ENCODE results near the gene SDK1.

- TF ChIP-seq CTCF (IDR thresholded peaks at IDR 0.05; ENCODE audit: extremely low read depth in 1 of 2, insufficient read depth in 1 of 2, low read depth in 1 of 2, low read length in 2 of 2) (no peak), POLR2A (IDR thresholded peaks at IDR 0.05; ENCODE audit: low read depth, low read length) (no peak), EZH2 (IDR thresholded peaks at IDR 0.05; ENCODE audit: borderline replicate concordance, low read depth, low read length, severe bottlenecking) (no peak), FOS (IDR thresholded peaks at IDR 0.05; ENCODE audit: borderline replicate concordance, insufficient read depth, low read length) (no peak), JUN (IDR thresholded peaks at IDR 0.05; ENCODE audit: borderline replicate concordance, insufficient read depth, insufficient read length, low read depth) (no peak), MAX (IDR thresholded peaks at IDR 0.05; ENCODE audit: insufficient read depth, insufficient read length) (no peak), POLR2AphosphoS5 (IDR thresholded peaks at IDR 0.05; ENCODE audit: insufficient read depth, low read depth, low read length) (no peak), MYC (IDR thresholded peaks at IDR 0.05; ENCODE audit: low read depth, low read length) (no peak)
Measured at GRCh38 chr7:3397324-3397723, 96.3 kb downstream of the SDK1 start.

Measured in endothelial cell of umbilical vein (primary cell).